HS-5 (cell line): Measurements from ENCODE around the gene NOSIP.

ENCODE experiments used
- DNase-seq: peaks from one replicate; pipeline ENCODE4 v3.0.0-alpha.2; 2012; ENCODE audit warnings: low read depth

The NOSIP gene

GRCh38 chr19:49544154-49544553 lies 36.2 kb downstream of the NOSIP start:
- DNase-seq: no peak

- DNase-seq: no peak
Measured at GRCh38 chr19:49543032-49543431, 37.3 kb downstream of the NOSIP start.

- no peak for DNase-seq
Measured at GRCh38 chr19:49542446-49542845, 37.9 kb downstream of the NOSIP start.

DNA sequence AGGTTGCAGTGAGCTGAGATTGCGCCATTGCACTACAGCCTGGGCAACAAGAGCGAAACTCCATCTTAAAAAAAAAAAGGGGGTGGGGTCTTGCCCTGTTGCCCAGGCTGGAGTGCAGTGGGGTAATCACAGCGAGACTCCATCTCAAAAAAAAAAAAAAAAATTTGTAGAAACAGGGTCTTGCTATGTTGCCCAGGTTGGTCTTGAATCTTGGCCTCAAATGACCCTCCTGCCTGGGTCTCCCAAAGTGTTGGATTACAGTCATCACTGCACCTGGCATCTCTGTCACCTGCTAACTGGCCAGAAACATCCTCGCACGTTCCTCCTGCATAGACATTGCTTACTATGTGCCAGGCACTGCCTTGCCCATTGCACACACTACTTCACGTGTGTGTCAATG lies 38.4 kb downstream of the NOSIP start:
- no peak for DNase-seq

GRCh38 chr19:49539192-49539952 lies 41.0 kb downstream of the NOSIP start:
- no peak for DNase-seq

DNA sequence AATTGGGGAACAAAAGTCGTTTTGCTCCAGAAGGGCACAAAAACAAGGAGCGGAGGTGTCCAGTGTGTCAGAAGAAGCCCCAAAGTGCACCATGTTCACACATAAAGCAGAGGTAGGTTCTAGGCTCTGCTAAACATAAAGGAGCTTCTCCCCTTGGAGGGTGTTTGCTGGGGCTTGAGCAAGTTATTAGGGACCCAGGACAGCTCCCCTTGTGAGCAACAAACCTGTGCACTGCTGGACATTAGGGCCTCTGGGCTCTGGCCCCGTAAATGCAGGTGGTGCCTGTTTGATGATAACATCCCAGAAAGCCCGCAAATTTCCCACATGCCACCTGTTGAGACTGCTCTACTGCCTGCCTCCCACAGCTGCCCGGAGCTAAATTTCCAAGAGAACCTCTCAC lies 41.7 kb downstream of the NOSIP start:
- DNase-seq: no peak

- DNase-seq: no peak
Measured at GRCh38 chr19:49536921-49537462, 43.4 kb downstream of the NOSIP start.

GRCh38 chr19:49534632-49535385 lies 45.5 kb downstream of the NOSIP start:
- no peak for DNase-seq

GRCh38 chr19:49533551-49534488 lies 46.5 kb downstream of the NOSIP start:
- no peak for DNase-seq

GRCh38 chr19:49530708-49531107 lies 49.6 kb downstream of the NOSIP start:
- DNase-seq: no peak

GRCh38 chr19:49528211-49528771 lies 52.1 kb downstream of the NOSIP start:
- peak; percentile 46 for DNase-seq

DNA sequence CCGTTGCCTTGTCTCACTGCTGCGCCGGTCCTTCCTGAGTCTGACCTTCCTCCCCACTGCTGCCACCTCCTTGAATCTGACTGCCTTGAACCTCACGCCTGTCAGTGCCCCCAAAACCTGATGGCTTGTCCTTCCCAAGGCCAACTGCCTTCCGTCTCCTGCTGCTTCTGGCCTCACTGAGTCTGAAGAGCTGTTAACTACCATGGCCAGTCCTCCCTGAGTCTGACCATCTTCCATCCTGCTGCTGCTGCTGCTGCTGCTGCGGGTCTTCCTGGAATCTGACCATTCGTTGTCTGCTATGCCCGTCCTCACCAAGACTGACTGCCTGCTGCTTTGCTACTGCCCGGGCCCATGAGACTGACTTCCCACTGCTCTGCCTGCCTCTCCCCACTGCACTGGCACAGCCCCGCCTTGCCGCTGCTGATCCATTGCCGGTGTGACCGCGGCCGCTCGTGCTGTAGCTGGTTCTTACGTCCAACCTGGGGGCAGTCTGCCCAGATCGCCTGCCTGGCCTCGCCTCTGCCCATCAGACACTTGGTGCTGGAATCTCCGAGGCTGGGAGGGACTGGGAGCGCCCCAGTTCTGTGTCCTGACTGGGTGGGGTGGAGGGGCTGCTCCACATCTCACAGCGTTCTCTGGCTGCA lies 55.4 kb downstream of the NOSIP start:
- DNase-seq: no peak

- DNase-seq: no peak
Measured at GRCh38 chr19:49520705-49521319, 59.5 kb downstream of the NOSIP start.

DNA sequence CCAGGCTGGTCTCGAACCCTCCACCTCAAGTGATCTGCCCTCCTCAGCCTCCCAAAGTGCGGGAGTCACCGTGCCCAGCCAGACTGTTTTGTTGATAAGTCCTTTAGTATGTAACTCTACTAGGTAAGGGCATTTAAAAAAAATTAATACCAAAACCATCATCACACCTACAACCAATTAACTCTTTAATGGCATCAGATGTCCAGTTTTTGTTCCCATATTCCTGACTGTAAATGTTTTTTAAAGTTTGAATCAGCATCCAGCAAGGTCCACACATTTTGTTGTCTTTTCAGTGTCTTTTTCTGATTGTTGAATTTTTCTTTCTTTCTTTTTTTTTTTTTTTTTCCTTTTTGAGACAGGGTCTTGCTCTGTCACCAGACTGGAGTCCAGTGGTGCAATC lies 62.3 kb downstream of the NOSIP start:
- DNase-seq: no peak

- no peak for DNase-seq
Measured at GRCh38 chr19:49515767-49516166, 64.6 kb downstream of the NOSIP start.

DNA sequence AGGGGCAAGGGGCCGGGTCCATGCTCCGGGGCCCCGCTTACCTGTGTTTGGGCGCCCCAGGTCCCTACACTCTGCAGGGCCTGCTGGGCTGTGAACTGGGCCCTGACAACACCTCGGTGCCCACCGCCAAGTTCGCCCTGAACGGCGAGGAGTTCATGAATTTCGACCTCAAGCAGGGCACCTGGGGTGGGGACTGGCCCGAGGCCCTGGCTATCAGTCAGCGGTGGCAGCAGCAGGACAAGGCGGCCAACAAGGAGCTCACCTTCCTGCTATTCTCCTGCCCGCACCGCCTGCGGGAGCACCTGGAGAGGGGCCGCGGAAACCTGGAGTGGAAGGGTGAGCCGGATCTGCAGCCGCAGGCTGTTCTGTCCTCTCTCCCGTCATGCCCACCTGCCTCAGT lies 66.2 kb downstream of the NOSIP start:
- DNase-seq: no peak

DNA sequence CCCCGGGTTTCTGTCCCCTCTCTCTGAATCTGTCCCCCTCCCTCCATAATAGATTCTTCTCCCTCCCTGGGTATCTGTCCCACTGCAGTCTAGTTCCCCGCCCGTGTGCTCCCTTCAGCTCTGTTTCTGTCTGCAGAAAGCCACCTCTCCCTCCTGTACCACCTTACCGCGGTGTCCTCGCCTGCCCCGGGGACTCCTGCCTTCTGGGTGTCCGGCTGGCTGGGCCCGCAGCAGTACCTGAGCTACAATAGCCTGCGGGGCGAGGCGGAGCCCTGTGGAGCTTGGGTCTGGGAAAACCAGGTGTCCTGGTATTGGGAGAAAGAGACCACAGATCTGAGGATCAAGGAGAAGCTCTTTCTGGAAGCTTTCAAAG lies 66.6 kb downstream of the NOSIP start:
- no peak for DNase-seq

- DNase-seq: no peak
Measured at GRCh38 chr19:49512970-49513745, 67.2 kb downstream of the NOSIP start.

DNA sequence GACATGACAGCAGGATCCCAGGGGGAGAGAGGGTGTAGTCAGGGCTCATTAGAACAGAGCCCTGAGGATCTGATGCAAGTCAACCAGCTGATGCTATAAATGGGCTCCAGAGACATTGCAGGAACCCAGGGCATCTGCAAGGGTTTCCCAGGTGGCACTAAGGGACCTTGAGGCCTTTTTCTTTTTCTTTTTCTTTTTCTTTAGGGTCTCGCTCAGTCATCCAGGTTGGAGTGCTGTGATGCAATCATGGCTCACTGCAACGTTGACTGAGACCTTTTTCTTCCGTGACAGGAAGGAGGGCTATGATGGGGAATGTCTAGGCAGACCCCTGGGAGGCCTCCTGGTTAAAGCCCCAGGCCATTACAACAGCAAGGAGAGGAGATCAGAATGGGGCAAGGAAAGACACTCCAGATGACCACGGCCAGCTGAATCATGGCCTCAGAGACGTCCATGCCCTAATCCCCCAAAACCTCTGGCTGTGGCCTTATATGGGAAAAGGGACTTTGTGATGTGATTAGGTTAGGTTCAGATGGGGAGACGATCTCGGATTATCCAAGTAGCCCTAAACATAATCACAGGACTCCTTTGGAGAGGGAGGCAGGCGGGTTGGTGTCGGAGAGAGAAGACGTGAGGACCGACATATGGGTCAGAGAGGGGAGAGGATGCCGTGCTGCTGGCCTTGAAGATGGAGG lies 72.4 kb downstream of the NOSIP start:
- DNase-seq: no peak
